Measurements from ENCODE around the gene HS6ST3.

Gene HS6ST3

GRCh38 chr13:96700657-96701056 is 610.8 kb downstream of the HS6ST3 start:
- Mint-ChIP-seq H3K27ac (no peak overlapping the region), H3K27me3 (no peaks in the 10 kb centered on the region), H3K9me3 (peaks cover 8% of the 10 kb centered on the region), H3K4me3 (no peak overlapping the region), H3K4me1 (no peaks in the 10 kb centered on the region), H3K36me3 (ENCODE audit: low read depth) (no peaks in the 10 kb centered on the region)
- DNase-seq: no peak
- ATAC-seq: no peak

GRCh38 chr13:96707146-96707545 is 617.2 kb downstream of the HS6ST3 start:
- H3K36me3 Mint-ChIP-seq (ENCODE audit: low read depth): no peaks in the 10 kb centered on the region
- DNase-seq (no peak), ATAC-seq (no peak)
- H3K9me3 Mint-ChIP-seq: no peaks in the 10 kb centered on the region
- H3K27me3 Mint-ChIP-seq: no peaks in the 10 kb centered on the region
- H3K27ac Mint-ChIP-seq: no peak overlapping the region
- no peaks in the 10 kb centered on the region for H3K4me1 Mint-ChIP-seq
- H3K4me3 Mint-ChIP-seq: no peak overlapping the region

GRCh38 chr13:96710166-96710862 is 620.4 kb downstream of the HS6ST3 start:
- ATAC-seq: no peak
- DNase-seq: no peak
- Mint-ChIP-seq H3K9me3 (no peaks in the 10 kb centered on the region), H3K4me1 (no peaks in the 10 kb centered on the region), H3K27me3 (no peaks in the 10 kb centered on the region), H3K4me3 (no peak overlapping the region), H3K27ac (no peak overlapping the region), H3K36me3 (ENCODE audit: low read depth) (no peaks in the 10 kb centered on the region)

GRCh38 chr13:96720446-96720845 is 630.5 kb downstream of the HS6ST3 start:
- Mint-ChIP-seq H3K27ac (no peak overlapping the region), H3K36me3 (ENCODE audit: low read depth) (no peaks in the 10 kb centered on the region), H3K4me3 (no peak overlapping the region), H3K27me3 (no peaks in the 10 kb centered on the region), H3K9me3 (peaks cover 3% of the 10 kb centered on the region), H3K4me1 (no peaks in the 10 kb centered on the region)
- no peak for ATAC-seq
- no peak for DNase-seq

GRCh38 chr13:96726651-96727050 is 636.7 kb downstream of the HS6ST3 start:
- no peaks in the 10 kb centered on the region for H3K4me1 Mint-ChIP-seq
- H3K27ac Mint-ChIP-seq: no peak overlapping the region
- peaks cover 12% of the 10 kb centered on the region for H3K9me3 Mint-ChIP-seq
- ATAC-seq (no peak), DNase-seq (no peak)
- H3K4me3 Mint-ChIP-seq: no peak overlapping the region
- H3K36me3 Mint-ChIP-seq (ENCODE audit: low read depth): no peaks in the 10 kb centered on the region
- no peaks in the 10 kb centered on the region for H3K27me3 Mint-ChIP-seq

- H3K9me3 Mint-ChIP-seq: peaks cover 12% of the 10 kb centered on the region
- no peak overlapping the region for H3K4me3 Mint-ChIP-seq
- no peak overlapping the region for H3K27ac Mint-ChIP-seq
- DNase-seq (no peak), ATAC-seq (no peak)
- H3K36me3 Mint-ChIP-seq (ENCODE audit: low read depth): no peaks in the 10 kb centered on the region
- no peaks in the 10 kb centered on the region for H3K4me1 Mint-ChIP-seq
- no peaks in the 10 kb centered on the region for H3K27me3 Mint-ChIP-seq
These were observed 638.6 kb downstream of the HS6ST3 start for GRCh38 chr13:96728463-96728862.

GRCh38 chr13:96730676-96731075 is 640.8 kb downstream of the HS6ST3 start:
- H3K36me3 Mint-ChIP-seq (ENCODE audit: low read depth): no peaks in the 10 kb centered on the region
- peaks cover 16% of the 10 kb centered on the region for H3K9me3 Mint-ChIP-seq
- no peak overlapping the region for H3K27ac Mint-ChIP-seq
- no peaks in the 10 kb centered on the region for H3K27me3 Mint-ChIP-seq
- H3K4me3 Mint-ChIP-seq: no peak overlapping the region
- ATAC-seq (no peak), DNase-seq (no peak)
- no peaks in the 10 kb centered on the region for H3K4me1 Mint-ChIP-seq

GRCh38 chr13:96734499-96734898 is 644.6 kb downstream of the HS6ST3 start:
- Mint-ChIP-seq H3K36me3 (ENCODE audit: low read depth) (no peaks in the 10 kb centered on the region), H3K9me3 (peaks cover 15% of the 10 kb centered on the region), H3K27ac (no peak overlapping the region), H3K27me3 (no peaks in the 10 kb centered on the region), H3K4me1 (no peaks in the 10 kb centered on the region), H3K4me3 (no peak overlapping the region)
- DNase-seq (no peak), ATAC-seq (no peak)

GRCh38 chr13:96741779-96742178 is 651.9 kb downstream of the HS6ST3 start:
- Mint-ChIP-seq H3K36me3 (ENCODE audit: low read depth) (no peaks in the 10 kb centered on the region), H3K4me1 (no peaks in the 10 kb centered on the region), H3K27me3 (no peaks in the 10 kb centered on the region), H3K27ac (no peak overlapping the region), H3K4me3 (no peak overlapping the region), H3K9me3 (peaks cover 7% of the 10 kb centered on the region)
- no peak for ATAC-seq
- DNase-seq: no peak

GRCh38 chr13:96743296-96744089 is 653.6 kb downstream of the HS6ST3 start:
- ATAC-seq (no peak), DNase-seq (no peak)
- Mint-ChIP-seq H3K36me3 (ENCODE audit: low read depth) (no peaks in the 10 kb centered on the region), H3K9me3 (peaks cover 7% of the 10 kb centered on the region), H3K27me3 (no peaks in the 10 kb centered on the region), H3K4me3 (no peak overlapping the region), H3K4me1 (no peaks in the 10 kb centered on the region), H3K27ac (no peak overlapping the region)

GRCh38 chr13:96744367-96745331 is 654.7 kb downstream of the HS6ST3 start:
- no peak for ATAC-seq
- Mint-ChIP-seq H3K27ac (no peak overlapping the region), H3K9me3 (peaks cover 7% of the 10 kb centered on the region), H3K4me3 (no peak overlapping the region), H3K27me3 (no peaks in the 10 kb centered on the region), H3K4me1 (no peaks in the 10 kb centered on the region), H3K36me3 (ENCODE audit: low read depth) (no peaks in the 10 kb centered on the region)
- DNase-seq: no peak

- no peaks in the 10 kb centered on the region for H3K4me1 Mint-ChIP-seq
- no peak overlapping the region for H3K4me3 Mint-ChIP-seq
- no peaks in the 10 kb centered on the region for H3K27me3 Mint-ChIP-seq
- no peaks in the 10 kb centered on the region for H3K36me3 Mint-ChIP-seq (ENCODE audit: low read depth)
- DNase-seq: no peak
- ATAC-seq: no peak
- H3K27ac Mint-ChIP-seq: no peak overlapping the region
- H3K9me3 Mint-ChIP-seq: peaks cover 7% of the 10 kb centered on the region
These were observed 657.0 kb downstream of the HS6ST3 start for GRCh38 chr13:96746886-96747285.

- H3K27me3 Mint-ChIP-seq: no peaks in the 10 kb centered on the region
- no peaks in the 10 kb centered on the region for H3K36me3 Mint-ChIP-seq (ENCODE audit: low read depth)
- H3K9me3 Mint-ChIP-seq: peaks cover 5% of the 10 kb centered on the region
- no peaks in the 10 kb centered on the region for H3K4me1 Mint-ChIP-seq
- H3K4me3 Mint-ChIP-seq: no peak overlapping the region
- H3K27ac Mint-ChIP-seq: no peak overlapping the region
- no peak for DNase-seq
- ATAC-seq: no peak
These were observed 659.9 kb downstream of the HS6ST3 start for GRCh38 chr13:96749825-96750224.

GRCh38 chr13:96751089-96751488 is 661.2 kb downstream of the HS6ST3 start:
- Mint-ChIP-seq H3K36me3 (ENCODE audit: low read depth) (no peaks in the 10 kb centered on the region), H3K27ac (no peak overlapping the region), H3K4me1 (no peaks in the 10 kb centered on the region), H3K27me3 (no peaks in the 10 kb centered on the region), H3K4me3 (no peak overlapping the region), H3K9me3 (no peaks in the 10 kb centered on the region)
- ATAC-seq (no peak), DNase-seq (no peak)

All from activated naive CD8-positive, alpha-beta T cell treated with anti-CD3 and anti-CD28 coated beads, Interleukin-2, amount 50 U/mL, for 24 hours (primary cell).